ENCODE measurements around the gene GABBR2. TPM values are rescaled to one million over a fixed set of nuclear protein-coding genes. Genes with fewer than 3 reads are reported as not detected.

Gene GABBR2
- total and polyA plus RNA-seq, 2 experiments from 2014 or later, result 0.89 to 1.3 TPM

- Histone ChIP-seq H4K20me1 (replicated peaks; ENCODE audit: insufficient read depth) (no peaks in the 10 kb centered on the region; the same call in 1 of the 2 replicates), H3K36me3 (ENCODE audit: insufficient read depth) (no peaks in the 10 kb centered on the region), H3K27ac (ENCODE audit: low read depth) (no peak overlapping the region), H3K79me2 (replicated peaks; ENCODE audit: insufficient read depth) (no peaks in the 10 kb centered on the region), H3K4me2 (no peak overlapping the region), H3F3A (replicated peaks; ENCODE audit: low read depth) (no peaks in the 10 kb centered on the region), H3K9me2 (ENCODE audit: insufficient read depth) (0 out of 2 replicates have a peak, but pooled peaks cover 4% of the 10 kb centered on the region), H3K4me3 (no peak overlapping the region), H3K4me1 (ENCODE audit: insufficient read depth) (no peaks in the 10 kb centered on the region), H2AFZ (0 out of 2 replicates have a peak overlapping the region, but pooled peaks have one; percentile 32), H3K27me3 (ENCODE audit: insufficient read depth) (no peaks in the 10 kb centered on the region)
- Mint-ChIP-seq H3K9me3 (no peaks in the 10 kb centered on the region), H3K27ac (no peak overlapping the region), H3K4me3 (no peak overlapping the region), H3K4me1 (peaks cover 4% of the 10 kb centered on the region; the same call in 1 of the 3 replicates), H3K27me3 (ENCODE audit: insufficient read depth, low read depth, poor library complexity) (peaks cover 4% of the 10 kb centered on the region), H3K36me3 (ENCODE audit: low read depth) (no peaks in the 10 kb centered on the region)
- TF ChIP-seq JUNB (IDR thresholded peaks at IDR 0.05; ENCODE audit: unreplicated experiment), result no peak
- TF ChIP-seq POLR2AphosphoS5 (IDR thresholded peaks at IDR 0.05; ENCODE audit: low read depth), result no peak
- TF ChIP-seq ZNF114 (CRISPR knock-in tag; IDR thresholded peaks at IDR 0.05), result no peak
- TF ChIP-seq, protein P1, sequence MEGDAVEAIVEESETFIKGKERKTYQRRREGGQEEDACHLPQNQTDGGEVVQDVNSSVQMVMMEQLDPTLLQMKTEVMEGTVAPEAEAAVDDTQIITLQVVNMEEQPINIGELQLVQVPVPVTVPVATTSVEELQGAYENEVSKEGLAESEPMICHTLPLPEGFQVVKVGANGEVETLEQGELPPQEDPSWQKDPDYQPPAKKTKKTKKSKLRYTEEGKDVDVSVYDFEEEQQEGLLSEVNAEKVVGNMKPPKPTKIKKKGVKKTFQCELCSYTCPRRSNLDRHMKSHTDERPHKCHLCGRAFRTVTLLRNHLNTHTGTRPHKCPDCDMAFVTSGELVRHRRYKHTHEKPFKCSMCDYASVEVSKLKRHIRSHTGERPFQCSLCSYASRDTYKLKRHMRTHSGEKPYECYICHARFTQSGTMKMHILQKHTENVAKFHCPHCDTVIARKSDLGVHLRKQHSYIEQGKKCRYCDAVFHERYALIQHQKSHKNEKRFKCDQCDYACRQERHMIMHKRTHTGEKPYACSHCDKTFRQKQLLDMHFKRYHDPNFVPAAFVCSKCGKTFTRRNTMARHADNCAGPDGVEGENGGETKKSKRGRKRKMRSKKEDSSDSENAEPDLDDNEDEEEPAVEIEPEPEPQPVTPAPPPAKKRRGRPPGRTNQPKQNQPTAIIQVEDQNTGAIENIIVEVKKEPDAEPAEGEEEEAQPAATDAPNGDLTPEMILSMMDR (conservative IDR thresholded peaks at IDR 0.05; ENCODE audit: low read depth in 2 of 2), result no peak
- TF ChIP-seq EZH2phosphoT487 (IDR thresholded peaks at IDR 0.05; ENCODE audit: unreplicated experiment), result no peak
- ATAC-seq, result no peak
- no peak for DNase-seq (ENCODE audit: low spot score)
Measured at GRCh38 chr9:98306384-98307145, 402.2 kb downstream of the GABBR2 start.

DNA sequence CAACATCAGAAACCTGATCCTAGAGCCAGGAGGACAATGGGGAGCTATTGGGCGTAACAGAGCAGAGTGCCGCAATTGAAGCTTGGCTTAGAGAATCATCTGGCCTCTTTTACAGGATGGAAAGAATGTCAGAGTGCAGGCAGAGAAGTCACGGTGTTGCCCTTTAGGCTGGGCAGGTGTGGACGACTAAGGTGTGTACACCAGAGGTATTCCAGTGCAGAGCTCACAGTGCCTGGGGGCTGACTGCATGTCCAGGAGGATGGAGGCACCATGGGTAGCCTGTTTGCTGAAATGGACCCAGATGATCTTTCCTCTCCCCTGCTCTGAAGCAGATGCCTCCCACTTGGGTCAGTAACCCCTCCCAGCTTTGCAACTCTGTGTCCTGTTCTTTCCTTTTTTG is 404.4 kb downstream of the GABBR2 start:
- H3K36me3 Mint-ChIP-seq (ENCODE audit: low read depth), result no peaks in the 10 kb centered on the region
- TF ChIP-seq ZNF114 (CRISPR knock-in tag; IDR thresholded peaks at IDR 0.05) (no peak), REST (IDR thresholded peaks at IDR 0.05; ENCODE audit: unreplicated experiment) (no peak), EZH2phosphoT487 (IDR thresholded peaks at IDR 0.05; ENCODE audit: unreplicated experiment) (no peak), ZNF331 (CRISPR knock-in tag; IDR thresholded peaks at IDR 0.05; ENCODE audit: low read depth) (no peak)
- peaks cover 4% of the 10 kb centered on the region for H3K27me3 Mint-ChIP-seq (ENCODE audit: insufficient read depth, low read depth, poor library complexity)
- H4K20me1 ChIP-seq (replicated peaks; ENCODE audit: insufficient read depth), result no peaks in the 10 kb centered on the region; the same call in 1 of the 2 replicates
- H3K9me3 Mint-ChIP-seq, result no peaks in the 10 kb centered on the region
- H3K27ac ChIP-seq (ENCODE audit: low read depth), result no peak overlapping the region
- no peaks in the 10 kb centered on the region for H3K4me1 ChIP-seq (ENCODE audit: insufficient read depth)
- H2AFZ ChIP-seq, result no peak overlapping the region
- H3K27ac Mint-ChIP-seq, result no peak overlapping the region
- no peaks in the 10 kb centered on the region for H3K36me3 ChIP-seq (ENCODE audit: insufficient read depth)
- H3K9me2 ChIP-seq (ENCODE audit: insufficient read depth), result 0 out of 2 replicates have a peak, but pooled peaks cover 4% of the 10 kb centered on the region
- DNase-seq (ENCODE audit: low spot score), result no peak
- peaks cover 4% of the 10 kb centered on the region; the same call in 1 of the 3 replicates for H3K4me1 Mint-ChIP-seq
- H3F3A ChIP-seq (replicated peaks; ENCODE audit: low read depth), result no peaks in the 10 kb centered on the region
- no peak overlapping the region for H3K4me3 Mint-ChIP-seq
- ATAC-seq, result no peak
- H3K4me3 ChIP-seq, result no peak overlapping the region
- no peak overlapping the region for H3K4me2 ChIP-seq
- no peaks in the 10 kb centered on the region for H3K79me2 ChIP-seq (replicated peaks; ENCODE audit: insufficient read depth)
- H3K27me3 ChIP-seq (ENCODE audit: insufficient read depth), result no peaks in the 10 kb centered on the region

Data from GM23338 (cell line).